Measurements from ENCODE around the gene C12orf42. TPM values are rescaled to one million over a fixed set of nuclear protein-coding genes. Genes with fewer than 3 reads are reported as not detected.
"Not testable (repeated sequence)": the region's sequence is repeated elsewhere in the genome, so short reads cannot be mapped to it uniquely, and the experiment has no call there.

C12orf42 gene
- total and polyA plus RNA-seq, 7 experiments from 2014 or later = 2.6 to 15.4 (median 7.9) TPM

DNA sequence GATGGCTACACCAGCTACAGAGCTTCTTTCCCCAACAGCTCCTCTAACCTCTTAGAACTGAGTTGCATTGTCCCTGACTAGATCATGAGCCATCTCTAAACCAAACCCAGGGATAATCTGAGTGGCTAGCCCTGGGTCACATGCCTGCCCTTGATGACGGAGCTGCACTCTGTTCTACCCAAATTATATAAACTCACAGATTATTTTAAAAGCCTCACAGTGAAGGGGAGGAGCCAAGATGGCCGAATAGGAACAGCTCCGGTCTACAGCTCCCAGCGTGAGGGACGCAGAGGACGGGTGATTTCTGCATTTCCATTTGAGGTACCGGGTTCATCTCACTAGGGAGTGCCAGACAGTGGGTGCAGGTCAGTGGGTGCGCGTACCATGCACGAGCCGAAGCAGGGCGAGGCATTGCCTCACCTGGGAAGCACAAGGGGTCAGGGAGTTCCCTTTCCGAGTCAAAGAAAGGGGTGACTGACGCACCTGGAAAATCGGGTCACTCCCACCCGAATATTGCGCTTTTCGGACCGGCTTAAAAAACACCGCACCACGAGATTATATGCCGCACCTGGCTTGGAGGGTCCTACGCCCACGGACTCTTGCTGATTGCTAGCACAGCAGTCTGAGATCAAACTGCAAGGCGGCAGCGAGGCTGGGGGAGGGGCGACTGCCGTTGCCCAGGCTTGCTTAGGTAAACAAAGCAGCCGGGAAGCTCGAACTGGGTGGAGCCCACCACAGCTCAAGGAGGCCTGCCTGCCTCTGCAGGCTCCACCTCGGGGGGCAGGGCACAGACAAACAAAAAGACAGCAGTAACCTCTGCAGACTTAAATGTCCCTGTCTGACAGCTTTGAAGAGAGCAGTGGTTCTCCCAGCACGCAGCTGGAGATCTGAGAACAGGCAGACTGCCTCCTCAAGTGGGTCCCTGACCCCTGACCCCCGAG lies 61.3 kb downstream of the C12orf42 start:
- H3K9me3 ChIP-seq (ENCODE audit: control insufficient read depth in 2 of 3, low read length in 3 of 3); POLR2A ChIA-PET; CTCF ChIA-PET; intact Hi-C loops (cut with micrococcal nuclease); H3K27me3 Mint-ChIP-seq; H3K4me3 ChIP-seq (ENCODE audit: low read length); H3K27me3 ChIP-seq (ENCODE audit: control insufficient read depth in 2 of 2, insufficient read depth in 2 of 2, low read length in 2 of 2); H3K27ac ChIP-seq (ENCODE audit: low read depth, low read length); ATAC-seq; H3K36me3 ChIP-seq (ENCODE audit: control insufficient read depth in 2 of 3, insufficient read depth in 3 of 3, low read length in 3 of 3); H3K4me1 ChIP-seq (ENCODE audit: control insufficient read depth in 2 of 2, insufficient read depth in 2 of 2, low read length in 2 of 2): not testable (repeated sequence)
- peak in 7 of 9 donors; percentile 20 to 63 (median 49) for DNase-seq
- H3K36me3 Mint-ChIP-seq = peaks cover 3 to 41% (median 14%) of the 10 kb centered on the region in 5 donors
- peaks cover 0 to 23% (median 12%) of the 10 kb centered on the region in 7 donors for H3K4me1 Mint-ChIP-seq
- H3K9me3 Mint-ChIP-seq = peaks cover 4 to 50% (median 22%) of the 10 kb centered on the region in 11 donors
- peak overlapping the region; percentile 19 to 73 (median 48) for H3K4me3 Mint-ChIP-seq
- peak overlapping the region in 8 of 9 donors; percentile 32 to 91 (median 80) for H3K27ac Mint-ChIP-seq

- Histone ChIP-seq H3K27ac (ENCODE audit: low read depth, low read length) (no peak overlapping the region), H3K36me3 (ENCODE audit: control insufficient read depth in 2 of 3, insufficient read depth in 3 of 3, low read length in 3 of 3) (no peaks in the 10 kb centered on the region), H3K4me3 (ENCODE audit: low read length) (no peak overlapping the region), H3K4me1 (ENCODE audit: control insufficient read depth in 2 of 2, insufficient read depth in 2 of 2, low read length in 2 of 2) (no peaks in the 10 kb centered on the region), H3K27me3 (ENCODE audit: control insufficient read depth in 2 of 2, insufficient read depth in 2 of 2, low read length in 2 of 2) (no peaks in the 10 kb centered on the region), H3K9me3 (ENCODE audit: control insufficient read depth in 2 of 3, low read length in 3 of 3) (peaks cover 0 to 5% (median 0%) of the 10 kb centered on the region in 3 experiments)
- ChIA-PET CTCF (no interaction called here), POLR2A (no interaction called here)
- peak overlapping the region in 2 of 9 donors; percentile 34 to 68 for H3K27ac Mint-ChIP-seq
- no peaks in the 10 kb centered on the region for H3K27me3 Mint-ChIP-seq
- peaks cover 0 to 23% (median 12%) of the 10 kb centered on the region in 7 donors for H3K4me1 Mint-ChIP-seq
- H3K36me3 Mint-ChIP-seq = peaks cover 4 to 56% (median 26%) of the 10 kb centered on the region in 5 donors
- peaks cover 10 to 74% (median 30%) of the 10 kb centered on the region in 11 donors for H3K9me3 Mint-ChIP-seq
- H3K4me3 Mint-ChIP-seq = no peak overlapping the region
- DNase-seq (no peak), ATAC-seq (no peak)
- intact Hi-C loops (cut with micrococcal nuclease) = no loop called here
These were observed 63.8 kb downstream of the C12orf42 start for GRCh38 chr12:103431950-103432349.

- Mint-ChIP-seq H3K27ac (peak overlapping the region in 3 of 9 donors; percentile 34 to 68 (median 44)), H3K9me3 (peaks cover 10 to 79% (median 33%) of the 10 kb centered on the region in 11 donors), H3K4me1 (peaks cover 0 to 23% (median 12%) of the 10 kb centered on the region in 7 donors), H3K4me3 (no peak overlapping the region), H3K27me3 (no peaks in the 10 kb centered on the region), H3K36me3 (peaks cover 5 to 58% (median 26%) of the 10 kb centered on the region in 5 donors)
- Histone ChIP-seq H3K27me3 (ENCODE audit: control insufficient read depth in 2 of 2, insufficient read depth in 2 of 2, low read length in 2 of 2) (no peaks in the 10 kb centered on the region), H3K4me3 (ENCODE audit: low read length) (no peak overlapping the region), H3K27ac (ENCODE audit: low read depth, low read length) (no peak overlapping the region), H3K36me3 (ENCODE audit: control insufficient read depth in 2 of 3, insufficient read depth in 3 of 3, low read length in 3 of 3) (no peaks in the 10 kb centered on the region), H3K4me1 (ENCODE audit: control insufficient read depth in 2 of 2, insufficient read depth in 2 of 2, low read length in 2 of 2) (no peaks in the 10 kb centered on the region), H3K9me3 (ENCODE audit: control insufficient read depth in 2 of 3, low read length in 3 of 3) (peaks cover 0 to 5% (median 0%) of the 10 kb centered on the region in 3 experiments)
- ChIA-PET CTCF (no interaction called here), POLR2A (no interaction called here)
- DNase-seq (no peak), ATAC-seq (no peak)
- intact Hi-C loops (cut with micrococcal nuclease) = no loop called here
These were observed 64.4 kb downstream of the C12orf42 start for GRCh38 chr12:103431387-103431786.

GRCh38 chr12:103425674-103426073 lies 70.1 kb downstream of the C12orf42 start:
- Mint-ChIP-seq H3K9me3 (peaks cover 3 to 45% (median 26%) of the 10 kb centered on the region in 11 donors), H3K36me3 (peaks cover 7 to 38% (median 28%) of the 10 kb centered on the region in 5 donors)
- H3K27me3 ChIP-seq (ENCODE audit: control insufficient read depth in 2 of 2, insufficient read depth in 2 of 2, low read length in 2 of 2); H3K27me3 Mint-ChIP-seq; POLR2A ChIA-PET; H3K27ac ChIP-seq (ENCODE audit: low read depth, low read length); ATAC-seq; H3K9me3 ChIP-seq (ENCODE audit: control insufficient read depth in 2 of 3, low read length in 3 of 3); H3K4me1 Mint-ChIP-seq; H3K4me3 ChIP-seq (ENCODE audit: low read length); CTCF ChIA-PET; H3K27ac Mint-ChIP-seq; H3K4me3 Mint-ChIP-seq; H3K36me3 ChIP-seq (ENCODE audit: control insufficient read depth in 2 of 3, insufficient read depth in 3 of 3, low read length in 3 of 3); H3K4me1 ChIP-seq (ENCODE audit: control insufficient read depth in 2 of 2, insufficient read depth in 2 of 2, low read length in 2 of 2); intact Hi-C loops (cut with micrococcal nuclease); DNase-seq: not testable (repeated sequence)

DNA sequence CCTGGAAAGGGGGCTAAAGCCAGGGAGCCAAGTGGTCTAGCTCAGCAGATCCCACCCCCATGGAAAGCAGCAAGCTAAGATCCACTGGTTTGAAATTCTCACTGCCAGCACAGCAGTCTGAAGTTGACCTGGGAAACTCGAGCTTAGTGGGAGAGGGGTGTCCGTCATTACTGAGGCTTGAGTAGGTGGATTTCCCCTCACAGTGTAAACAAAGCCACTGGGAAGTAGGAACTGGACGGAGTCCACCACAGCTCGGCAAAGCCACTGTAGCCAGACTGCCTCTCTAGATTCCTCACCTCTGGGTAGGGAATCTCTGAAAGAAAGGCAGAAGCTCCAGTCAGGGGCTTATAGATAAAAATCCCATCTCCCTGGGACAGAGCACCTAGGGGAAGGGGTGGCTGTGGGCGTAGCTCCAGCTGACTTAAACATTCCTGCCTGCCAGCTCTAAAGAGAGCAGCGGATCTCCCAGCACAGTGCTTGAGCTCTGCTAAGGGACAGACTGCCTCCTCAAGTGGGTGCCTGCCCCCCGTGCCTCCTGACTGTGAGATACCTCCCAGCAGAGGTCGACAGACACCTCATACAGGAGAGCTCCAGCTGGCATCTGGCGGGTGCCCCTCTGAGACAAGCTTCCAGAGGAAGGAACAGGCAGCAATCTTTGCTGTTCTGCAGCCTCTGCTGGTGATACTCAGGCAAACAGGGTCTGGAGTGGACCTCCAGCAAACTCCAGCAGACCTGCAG lies 70.8 kb downstream of the C12orf42 start:
- peak overlapping the region in 1 of 9 donors; percentile 17 for H3K27ac Mint-ChIP-seq
- H3K4me3 Mint-ChIP-seq; POLR2A ChIA-PET; CTCF ChIA-PET; H3K36me3 ChIP-seq (ENCODE audit: control insufficient read depth in 2 of 3, insufficient read depth in 3 of 3, low read length in 3 of 3); H3K27me3 ChIP-seq (ENCODE audit: control insufficient read depth in 2 of 2, insufficient read depth in 2 of 2, low read length in 2 of 2); intact Hi-C loops (cut with micrococcal nuclease); H3K4me1 Mint-ChIP-seq; DNase-seq; H3K4me3 ChIP-seq (ENCODE audit: low read length); H3K9me3 ChIP-seq (ENCODE audit: control insufficient read depth in 2 of 3, low read length in 3 of 3); H3K27ac ChIP-seq (ENCODE audit: low read depth, low read length); H3K4me1 ChIP-seq (ENCODE audit: control insufficient read depth in 2 of 2, insufficient read depth in 2 of 2, low read length in 2 of 2); ATAC-seq; H3K27me3 Mint-ChIP-seq: not testable (repeated sequence)
- H3K36me3 Mint-ChIP-seq = peaks cover 7 to 33% (median 28%) of the 10 kb centered on the region in 5 donors
- H3K9me3 Mint-ChIP-seq = peaks cover 2 to 43% (median 23%) of the 10 kb centered on the region in 11 donors

DNA sequence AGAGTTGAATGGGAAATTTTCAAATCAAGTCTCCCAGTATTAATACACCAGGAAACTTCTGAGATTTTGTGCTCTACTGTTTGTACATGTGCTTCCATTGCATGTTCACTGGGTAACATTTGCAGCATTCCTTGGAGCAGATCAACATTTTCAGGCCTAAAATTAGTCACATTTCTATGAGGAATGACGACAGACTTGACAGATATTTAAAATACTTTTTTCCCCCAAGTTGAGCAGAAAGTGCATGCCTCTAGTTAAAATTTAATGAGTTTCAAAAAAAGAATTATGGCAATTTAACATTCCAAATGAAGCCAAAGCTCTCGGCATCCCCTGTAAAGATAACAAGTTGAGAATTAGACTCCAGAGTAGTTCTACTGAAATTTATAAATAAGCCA lies 72.3 kb downstream of the C12orf42 start:
- Mint-ChIP-seq H3K36me3 (peaks cover 7 to 28% (median 25%) of the 10 kb centered on the region in 5 donors), H3K4me1 (no peaks in the 10 kb centered on the region), H3K4me3 (no peak overlapping the region), H3K27me3 (no peaks in the 10 kb centered on the region), H3K9me3 (peaks cover 2 to 30% (median 18%) of the 10 kb centered on the region in 11 donors), H3K27ac (no peak overlapping the region)
- Histone ChIP-seq H3K27ac (ENCODE audit: low read depth, low read length) (no peak overlapping the region), H3K36me3 (ENCODE audit: control insufficient read depth in 2 of 3, insufficient read depth in 3 of 3, low read length in 3 of 3) (no peaks in the 10 kb centered on the region), H3K4me1 (ENCODE audit: control insufficient read depth in 2 of 2, insufficient read depth in 2 of 2, low read length in 2 of 2) (no peaks in the 10 kb centered on the region), H3K9me3 (ENCODE audit: control insufficient read depth in 2 of 3, low read length in 3 of 3) (no peaks in the 10 kb centered on the region), H3K4me3 (ENCODE audit: low read length) (no peak overlapping the region), H3K27me3 (ENCODE audit: control insufficient read depth in 2 of 2, insufficient read depth in 2 of 2, low read length in 2 of 2) (no peaks in the 10 kb centered on the region)
- ChIA-PET POLR2A (no interaction called here), CTCF (interaction anchor here (1.1 kb wide), 1 partner anchor 79 kb away, joined by 3 read pairs; no protein-coding TSS in a partner anchor)
- DNase-seq = no peak
- ATAC-seq = no peak
- intact Hi-C loops (cut with micrococcal nuclease) = no loop called here
